Right renal cortex interstitium (tissue), 3 donors: Measurements from ENCODE around the gene RNF115. TPM values are rescaled to one million over a fixed set of nuclear protein-coding genes. Genes with fewer than 3 reads are reported as not detected.
"Not testable (repeated sequence)": the region's sequence is repeated elsewhere in the genome, so short reads cannot be mapped to it uniquely, and the experiment has no call there.

Experiments used
- DNase-seq, 3 donors: peaks; one replicate each; pipeline ENCODE4 v3.0.0-alpha.2; 2013; ENCODE audit warnings: low read depth in 3 of 3, low spot score in 2 of 3
- polyA plus RNA-seq, 3 donors: library from polyadenylated mRNA; unstranded; fragments of 120-200 nt; gene quantifications; one replicate each; pipeline ENCODE4 v1.2.1, GENCODE V29; 2013; ENCODE audit not compliant: insufficient read length in 3 of 3

Gene RNF115
- polyA plus RNA-seq, 3 donors, result 14.0 to 15.5 (median 14.8) TPM

DNA sequence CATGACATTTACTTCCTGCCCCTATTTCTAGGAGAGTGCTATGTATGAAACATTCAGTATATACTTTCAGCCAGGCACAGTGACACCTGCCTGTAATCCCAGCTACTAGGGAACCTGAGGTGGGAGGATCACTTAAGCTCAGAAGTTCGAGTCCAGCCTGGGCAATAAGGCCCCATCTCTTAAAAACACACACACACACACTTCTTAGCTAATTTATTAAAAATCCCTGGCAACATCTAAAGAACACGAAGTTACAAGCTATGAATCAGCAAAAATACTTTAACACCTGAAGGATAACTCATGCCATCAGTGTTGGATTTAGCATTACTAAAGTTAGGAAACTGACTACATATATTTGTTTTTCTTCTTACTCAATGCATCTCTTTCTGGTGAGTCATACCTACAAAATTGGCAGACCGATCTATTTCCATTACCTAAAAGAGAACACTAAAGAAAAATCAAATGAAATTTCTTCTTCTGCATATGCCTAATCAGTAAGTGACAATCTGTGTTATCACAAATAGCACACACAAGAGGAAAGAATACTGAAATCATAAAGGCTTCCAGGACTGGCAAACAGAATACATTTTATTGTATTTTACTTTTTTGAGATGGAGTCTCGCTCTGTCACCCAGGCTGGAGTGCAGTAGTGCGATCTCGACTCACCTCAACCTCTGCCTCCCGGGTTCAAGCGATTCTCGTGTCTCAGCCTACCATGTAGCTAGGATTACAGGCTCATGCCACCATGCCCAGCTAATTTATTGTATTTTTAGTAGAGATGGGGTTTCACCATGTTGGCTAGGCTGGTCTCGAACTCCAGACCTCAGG, 41.4 kb downstream of the RNF115 start:
- DNase-seq, result no peak

DNA sequence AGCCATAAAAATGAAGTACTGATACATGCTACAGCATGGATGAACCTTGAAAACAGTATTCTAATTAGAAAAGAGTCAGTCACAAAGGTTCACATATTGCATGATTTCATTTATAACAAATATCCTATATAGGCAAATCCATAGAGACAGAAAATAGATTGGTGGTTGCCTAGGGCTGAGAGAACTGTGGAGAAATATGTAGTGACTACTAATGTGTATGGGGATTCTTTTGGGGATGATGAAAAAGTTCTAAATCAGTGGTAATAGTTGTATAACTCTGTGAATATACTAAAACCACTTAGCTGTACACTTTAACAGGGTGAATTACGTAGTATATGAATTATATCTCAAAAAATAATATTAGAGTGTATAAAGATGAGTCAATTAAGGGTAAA, 45.8 kb downstream of the RNF115 start:
- DNase-seq, result no peak

DNA sequence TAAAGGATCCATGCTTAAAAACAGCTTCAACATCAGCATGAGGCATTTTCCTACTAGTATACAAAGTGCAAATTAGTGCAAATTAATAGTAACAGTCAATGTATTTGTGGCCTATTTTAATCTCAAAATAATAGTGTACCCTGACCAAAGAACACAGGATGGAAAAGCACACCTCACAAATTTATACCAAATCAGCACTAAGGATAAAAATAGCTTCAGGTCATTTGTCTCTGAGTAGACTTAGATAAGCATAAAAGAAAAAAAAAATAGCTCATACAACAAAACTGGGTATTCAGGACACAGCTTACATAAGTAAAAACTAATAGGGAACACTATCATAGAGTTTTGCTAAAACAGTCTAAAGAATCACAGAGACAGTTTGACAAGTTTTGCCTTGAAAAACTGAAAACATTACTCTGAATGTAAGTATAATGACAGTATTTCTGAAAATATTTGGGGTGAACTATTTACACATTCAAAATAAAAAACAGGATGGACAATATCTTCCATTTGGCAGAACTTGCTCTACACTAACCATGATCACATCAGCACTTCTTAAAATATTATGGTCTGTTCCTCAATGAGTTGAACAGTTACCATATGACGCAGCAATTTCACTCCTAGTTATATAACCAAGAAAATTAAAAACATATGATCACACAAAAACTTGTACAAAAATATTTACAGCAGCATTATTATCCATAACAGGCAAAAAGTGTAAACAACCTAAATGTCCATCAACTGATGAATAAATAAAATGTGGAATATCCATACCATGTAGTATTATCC, 46.3 kb downstream of the RNF115 start:
- DNase-seq, result no peak

DNA sequence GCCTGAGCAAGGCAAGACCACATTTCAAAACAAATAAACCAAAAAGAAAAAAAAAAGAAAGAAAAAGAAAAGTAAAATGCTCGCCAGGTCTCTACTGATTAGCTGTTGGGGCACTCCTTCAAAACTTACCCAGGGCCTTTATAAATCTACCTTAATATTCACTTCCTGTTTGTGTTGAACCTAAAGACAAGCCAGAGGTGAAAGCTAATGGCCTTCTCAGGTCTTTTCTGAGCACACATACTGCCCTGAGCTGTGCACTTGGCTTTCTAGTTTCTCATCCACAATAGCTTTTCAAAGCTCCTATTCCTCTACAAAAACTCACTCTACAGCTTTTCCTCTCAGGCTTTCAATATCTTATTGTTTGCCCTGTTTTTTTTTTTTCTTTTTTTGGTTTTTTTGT, 50.5 kb downstream of the RNF115 start:
- no peak for DNase-seq

DNA sequence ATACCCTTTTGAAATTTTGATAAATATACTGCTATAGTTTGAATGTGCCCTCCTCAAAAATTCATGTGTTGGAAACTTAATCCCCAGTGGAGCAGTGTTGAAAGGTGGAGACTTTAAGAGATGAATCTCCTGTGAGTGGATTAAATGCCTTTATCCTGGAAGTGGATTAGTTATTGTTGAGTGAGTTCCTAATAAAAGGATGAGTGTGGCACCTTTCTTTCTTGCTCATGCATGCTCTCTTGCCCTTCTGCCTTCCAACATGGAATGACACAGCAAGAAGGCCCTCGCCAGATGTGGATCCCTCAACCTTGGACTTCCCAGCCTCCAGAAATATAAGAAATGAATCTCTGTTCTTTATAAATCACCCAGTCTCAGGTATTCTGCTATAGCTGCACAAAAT, 52.8 kb downstream of the RNF115 start:
- DNase-seq, result no peak

DNA sequence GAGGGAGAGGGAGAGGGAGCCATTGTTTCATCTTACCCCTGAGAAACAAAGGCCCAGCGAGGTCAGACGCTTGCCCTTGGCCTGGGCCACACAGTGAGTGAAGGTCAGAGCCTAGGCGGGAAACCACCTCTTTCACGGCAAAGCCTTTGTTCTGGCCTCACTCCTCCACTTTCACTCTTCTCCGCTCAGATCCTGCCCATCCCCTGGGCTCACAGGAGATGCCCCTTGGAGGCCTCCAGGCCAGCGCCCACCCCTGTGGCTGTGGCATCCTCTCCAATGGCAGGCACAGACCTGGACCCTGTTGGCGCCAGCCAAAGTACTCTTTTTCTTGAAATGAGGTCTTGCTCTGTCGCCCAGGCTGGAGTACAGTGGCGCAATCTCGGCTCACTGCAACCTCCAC, 55.9 kb downstream of the RNF115 start:
- DNase-seq, result not testable (repeated sequence)

DNA sequence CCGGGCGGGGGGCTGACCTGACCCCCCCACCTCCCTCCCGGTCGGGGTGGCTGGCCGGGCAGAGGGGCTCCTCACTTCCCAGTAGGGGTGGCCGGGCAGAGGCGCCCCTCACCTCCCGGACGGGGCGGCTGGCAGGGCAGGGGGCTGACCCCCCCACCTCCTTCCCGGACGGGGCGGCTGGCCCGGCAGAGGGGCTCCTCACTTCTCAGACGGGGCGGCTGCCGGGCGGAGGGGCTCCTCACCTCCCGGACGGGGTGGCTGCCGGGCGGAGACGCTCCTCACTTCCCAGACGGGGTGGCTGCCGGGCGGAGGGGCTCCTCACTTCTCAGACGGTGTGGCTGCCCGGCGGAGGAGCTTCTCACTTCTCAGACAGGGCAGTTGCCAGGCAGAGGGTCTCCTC, 57.0 kb downstream of the RNF115 start:
- not testable (repeated sequence) for DNase-seq

DNA sequence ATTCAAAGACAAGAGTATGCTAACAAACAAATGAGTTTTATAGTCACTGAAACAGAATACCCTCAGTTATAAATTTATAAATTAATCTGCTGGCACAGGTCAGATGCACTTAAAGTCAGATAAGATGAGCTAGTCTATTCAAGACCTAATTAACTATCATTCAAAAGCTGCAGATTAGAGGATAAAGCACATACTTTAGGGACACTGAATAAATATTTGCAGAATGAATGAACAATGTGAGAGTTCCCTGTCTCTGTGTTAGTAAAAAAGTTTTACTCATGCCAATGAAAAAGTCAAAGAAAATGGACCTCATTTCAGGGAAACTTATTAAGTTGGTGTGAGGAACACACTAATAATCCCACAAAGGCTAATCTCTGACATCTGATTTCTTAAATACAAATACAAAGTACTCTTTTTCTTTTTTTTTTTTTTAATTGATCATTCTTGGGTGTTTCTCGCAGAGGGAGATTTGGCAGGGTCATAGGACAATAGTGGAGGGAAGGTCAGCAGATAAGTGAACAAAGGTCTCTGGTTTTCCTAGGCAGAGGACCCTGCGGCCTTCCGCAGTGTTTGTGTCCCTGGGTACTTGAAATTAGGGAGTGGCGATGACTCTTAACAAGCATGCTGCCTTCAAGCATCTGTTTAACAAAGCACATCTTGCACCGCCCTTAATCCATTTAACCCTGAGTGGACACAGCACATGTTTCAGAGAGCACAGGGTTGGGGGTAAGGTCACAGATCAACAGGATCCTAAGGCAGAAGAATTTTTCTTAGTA, 58.1 kb downstream of the RNF115 start:
- DNase-seq, result not testable (repeated sequence)

DNA sequence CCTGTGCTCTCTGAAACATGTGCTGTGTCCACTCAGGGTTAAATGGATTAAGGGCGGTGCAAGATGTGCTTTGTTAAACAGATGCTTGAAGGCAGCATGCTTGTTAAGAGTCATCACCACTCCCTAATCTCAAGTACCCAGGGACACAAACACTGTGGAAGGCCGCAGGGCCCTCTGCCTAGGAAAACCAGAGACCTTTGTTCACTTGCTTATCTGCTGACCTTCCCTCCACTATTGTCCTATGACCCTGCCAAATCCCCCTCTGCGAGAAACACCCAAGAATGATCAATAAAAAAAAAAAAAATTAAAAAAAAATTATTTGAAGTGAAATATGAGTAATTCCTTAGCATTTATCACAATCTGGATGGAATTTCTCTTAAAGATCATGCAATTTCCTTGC, 58.8 kb downstream of the RNF115 start:
- DNase-seq, result not testable (repeated sequence)

DNA sequence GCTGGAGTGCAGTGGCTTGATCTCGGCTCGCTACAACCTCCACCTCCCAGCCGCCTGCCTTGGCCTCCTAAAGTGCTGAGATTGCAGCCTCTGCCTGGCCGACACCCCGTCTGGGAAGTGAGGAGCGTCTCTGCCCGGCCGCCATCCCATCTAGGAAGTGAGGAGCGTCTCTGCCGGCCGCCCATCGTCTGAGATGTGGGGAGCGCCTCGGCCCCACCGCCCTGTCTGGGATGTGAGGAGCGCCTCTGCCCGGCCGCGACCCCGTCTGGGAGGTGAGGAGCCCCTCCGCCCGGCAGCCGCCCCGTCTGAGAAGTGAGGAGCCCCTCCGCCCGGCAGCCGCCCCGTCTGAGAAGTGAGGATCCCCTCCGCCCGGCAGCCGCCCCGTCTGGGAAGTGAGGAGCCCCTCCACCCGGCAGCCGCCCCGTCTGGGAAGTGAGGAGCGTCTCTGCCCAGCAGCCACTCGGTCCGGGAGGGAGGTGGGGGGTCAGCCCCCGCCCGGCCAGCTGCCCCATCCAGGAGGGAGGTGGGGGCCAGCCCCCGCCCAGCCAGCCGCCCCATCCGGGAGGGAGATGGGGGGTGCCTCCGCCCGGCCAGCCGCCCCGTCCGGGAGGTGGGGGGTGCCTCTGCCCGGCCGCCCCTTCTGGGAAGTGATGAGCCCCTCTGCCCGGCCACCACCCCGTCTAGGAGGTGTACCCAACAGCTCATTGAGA, 59.5 kb downstream of the RNF115 start:
- not testable (repeated sequence) for DNase-seq

DNA sequence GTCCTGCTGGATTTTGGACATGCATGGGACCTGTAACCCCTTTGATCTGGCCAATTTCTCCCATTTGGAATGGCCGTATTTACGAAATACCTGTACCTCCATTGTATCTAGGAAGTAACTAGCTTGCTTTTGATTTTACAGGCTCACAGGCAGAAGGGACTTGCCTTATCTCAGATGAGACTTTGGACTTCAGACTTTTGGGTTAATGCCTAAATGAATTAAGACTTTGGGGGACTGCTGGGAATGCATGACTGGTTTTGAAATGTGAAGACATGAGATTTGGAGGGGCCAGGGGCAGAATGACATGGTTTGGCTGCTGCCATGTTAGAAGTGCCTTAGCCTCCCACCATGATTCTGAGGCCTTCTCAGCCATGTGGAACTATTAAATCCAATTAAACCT, 61.9 kb downstream of the RNF115 start:
- not testable (repeated sequence) for DNase-seq

DNA sequence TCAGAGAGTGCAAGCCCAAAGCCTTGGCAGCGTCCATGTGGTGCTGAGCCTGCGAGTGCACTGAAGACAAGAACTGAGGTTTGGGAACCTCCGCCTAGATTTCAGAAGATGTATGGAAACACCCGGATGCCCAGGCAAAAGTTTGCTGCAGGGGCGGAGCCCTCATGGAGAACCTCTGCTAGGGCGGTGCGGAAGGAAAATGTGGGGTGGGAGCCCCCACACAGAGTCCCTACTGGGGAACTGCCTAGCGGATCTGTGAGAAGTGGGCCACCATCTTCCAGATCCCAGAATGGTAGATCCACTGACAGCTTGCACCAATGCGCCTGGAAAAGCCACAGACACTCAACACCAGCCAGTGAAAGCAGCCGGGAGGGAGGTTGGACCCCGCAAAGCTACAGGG, 62.4 kb downstream of the RNF115 start:
- DNase-seq, result not testable (repeated sequence)

DNA sequence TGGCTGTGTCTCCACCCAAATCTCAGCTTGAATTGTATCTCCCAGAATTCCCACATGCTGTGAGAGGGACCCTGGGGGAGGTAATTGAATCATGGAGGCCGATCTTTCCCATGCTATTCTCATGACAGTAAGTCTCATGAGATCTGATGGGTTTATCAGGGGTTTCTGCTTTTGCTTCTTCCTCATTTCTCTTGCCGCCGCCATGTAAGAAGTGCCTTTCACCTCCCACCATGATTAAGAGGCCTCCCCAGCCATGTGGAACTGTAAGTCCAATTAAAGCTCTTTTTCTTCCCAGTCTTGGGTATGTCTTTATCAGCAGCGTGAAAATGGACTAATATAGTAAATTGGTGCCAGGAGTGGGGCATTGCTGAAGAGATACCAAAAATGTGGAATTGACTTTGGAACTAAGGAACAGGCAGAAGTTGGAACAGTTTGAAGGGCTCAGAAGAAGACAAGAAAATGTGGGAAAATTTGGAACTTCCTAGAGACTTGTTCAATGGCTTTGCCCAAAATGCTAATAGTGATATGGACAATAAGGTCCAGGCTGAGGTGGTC, 63.4 kb downstream of the RNF115 start:
- not testable (repeated sequence) for DNase-seq

DNA sequence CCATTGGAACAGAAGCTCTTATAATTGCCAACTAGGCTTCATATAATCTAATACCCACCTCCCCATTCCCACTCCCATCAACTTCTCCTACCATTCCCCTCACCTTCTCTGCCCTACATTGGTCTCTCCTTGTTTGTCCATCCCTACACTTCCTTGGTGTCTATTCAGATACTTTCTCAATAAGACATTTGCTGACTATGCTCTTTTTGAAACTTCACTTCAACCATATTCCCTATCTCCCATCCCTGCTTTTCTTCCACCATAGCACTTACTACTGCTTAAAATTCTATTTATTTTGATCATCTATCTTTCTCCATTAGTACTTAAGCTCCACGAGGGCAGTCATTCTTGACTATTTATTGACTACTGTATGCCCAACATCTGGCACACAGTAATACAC, 64.2 kb downstream of the RNF115 start:
- DNase-seq, result no peak

DNA sequence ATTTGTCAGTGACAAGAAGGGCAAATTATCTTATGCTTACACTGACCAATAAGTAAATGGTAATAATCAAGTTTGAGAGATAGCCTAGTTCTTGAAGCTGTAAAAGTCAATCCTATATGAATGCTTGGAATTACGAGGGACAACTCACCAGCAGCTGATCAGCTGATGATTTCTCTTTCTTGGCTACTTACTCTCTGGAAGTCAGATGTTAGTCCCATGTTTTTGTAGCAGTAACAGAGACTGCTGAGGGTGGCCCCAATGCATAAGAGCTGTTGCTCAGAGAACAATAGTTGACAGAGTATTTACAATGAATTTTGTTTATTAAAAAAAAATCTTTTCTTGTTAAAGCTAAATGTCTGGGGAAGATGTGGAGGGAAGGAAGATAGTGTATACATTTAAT, 65.3 kb downstream of the RNF115 start:
- no peak for DNase-seq

DNA sequence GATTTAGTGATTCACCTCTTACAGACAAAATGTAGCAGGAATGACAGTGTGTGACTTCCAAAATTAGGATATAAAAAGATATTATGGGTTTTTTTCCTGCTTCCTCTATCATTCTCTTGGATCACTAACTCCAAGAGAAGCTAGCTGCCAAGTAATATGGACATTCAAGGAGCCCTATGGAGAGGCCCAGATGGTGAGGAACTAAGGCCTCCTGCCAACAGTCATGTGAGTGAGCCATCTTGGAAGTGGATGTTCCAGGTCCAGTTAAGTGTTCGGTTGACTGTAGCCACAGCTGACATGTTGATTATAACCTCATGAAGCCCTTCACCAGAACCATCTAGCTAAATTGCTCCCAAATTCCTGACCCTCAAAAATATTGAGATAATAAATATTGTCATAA, 65.8 kb downstream of the RNF115 start:
- no peak for DNase-seq

DNA sequence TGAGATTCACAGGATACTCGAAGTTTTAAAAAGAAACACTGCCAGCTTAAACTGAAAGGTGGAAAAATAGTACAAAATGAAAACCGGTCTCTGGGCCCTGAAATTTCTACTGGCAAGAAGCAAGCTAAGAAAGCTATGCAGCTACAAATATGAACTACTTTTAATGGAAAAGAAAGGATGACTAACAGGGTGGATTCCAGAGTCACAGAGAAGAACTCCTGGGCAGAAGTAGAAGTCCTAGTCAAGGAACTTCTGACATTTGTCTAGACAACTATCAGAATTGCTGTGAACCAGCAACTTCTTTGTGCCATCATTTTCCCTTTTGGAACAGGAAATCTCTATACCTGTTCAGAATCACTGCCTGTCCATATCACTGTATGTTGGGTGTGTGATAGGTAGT, 66.5 kb downstream of the RNF115 start:
- DNase-seq, result no peak

DNA sequence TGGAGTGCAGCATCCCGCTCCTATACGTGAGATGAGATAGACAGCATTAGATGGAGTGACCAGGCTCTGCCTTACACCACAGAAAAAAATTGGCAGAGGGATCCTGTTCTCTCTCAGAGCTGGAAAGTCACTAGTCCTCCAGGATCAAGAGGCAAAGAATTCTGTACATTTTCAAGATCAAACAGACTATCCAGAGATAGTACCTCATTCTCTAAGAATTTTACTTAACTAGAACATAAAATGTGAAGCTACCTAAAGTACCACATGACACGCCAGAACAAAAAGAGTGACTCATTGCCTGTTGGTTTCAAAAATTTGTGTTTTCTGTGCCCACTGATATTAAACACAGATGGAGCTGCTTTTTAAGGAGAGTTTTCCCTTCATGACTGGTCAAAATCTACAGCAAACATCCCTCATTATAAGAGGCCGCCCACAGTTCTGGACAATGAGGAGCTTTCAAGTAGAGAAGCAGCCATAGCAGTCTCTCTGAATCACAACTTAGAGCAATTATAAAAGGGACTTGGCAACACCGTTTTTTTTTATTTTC, 72.3 kb downstream of the RNF115 start:
- DNase-seq, result no peak

DNA sequence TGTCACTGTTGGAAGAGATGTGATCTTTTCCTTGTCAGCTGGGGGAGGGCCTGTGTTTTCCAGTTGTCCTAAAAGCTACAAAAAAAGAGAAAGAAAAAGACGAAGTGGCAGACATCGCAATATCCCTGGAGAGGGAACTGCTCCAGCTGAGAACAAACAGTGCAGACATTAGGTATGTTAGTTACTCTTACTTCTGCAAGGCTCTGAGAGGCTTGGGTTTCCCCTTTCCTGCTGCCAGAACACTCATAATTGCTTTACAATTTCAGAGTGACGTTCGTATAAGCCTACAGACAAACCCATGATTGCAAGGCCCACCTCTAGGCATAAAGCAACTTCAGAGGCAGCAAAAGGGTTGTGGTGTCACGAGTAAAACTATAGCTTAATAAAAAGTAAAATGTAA, 73.5 kb downstream of the RNF115 start:
- no peak for DNase-seq
